Panc1 (cell line): ENCODE data around the gene SH3RF2. TPM values are rescaled to one million over a fixed set of nuclear protein-coding genes. Genes with fewer than 3 reads are reported as not detected.

ENCODE experiments used
- ATAC-seq: fragments of 200-7000 bp; cut with Tn5 transposase; 2 replicates; pipeline ENCODE4 v1.9.1; 2020; ENCODE audit warnings: mild to moderate bottlenecking, moderate library complexity
- BruUV-seq: library from RNA; stranded (reverse); fragments of 400-500 nt; replicated peaks from 2 replicates; lab custom pipeline; 2021; lab: Mats Ljungman, UMichigan
- CTCF ChIA-PET: fragments of 300-600 bp; sonication (Branson Sonifier 250); formaldehyde crosslinking; loops from one replicate; lab custom pipeline; 2022; ENCODE audit warnings: antibody characterized with exemption; lab: Charles Lee
- POLR2A ChIA-PET: fragments of 300-600 bp; sonication (Branson Sonifier 250); formaldehyde crosslinking; loops from one replicate; lab custom pipeline; 2022; ENCODE audit warnings: antibody characterized with exemption; lab: Charles Lee
- DNase-seq: peaks from one replicate; pipeline ENCODE4 v3.0.0-alpha.2; 2010; ENCODE audit warnings: low read depth, low spot score
- H3K27ac ChIP-seq: 2 replicates; pipeline ENCODE4 v1.5.1; 2011; ENCODE audit warnings: mild to moderate bottlenecking, low read length, inconsistent platforms
- H3K27me3 ChIP-seq: fragments of 200-500 bp; sonication (Bioruptor generic); 2 replicates; pipeline ENCODE4 v1.6.0; 2014; ENCODE audit warnings: low read length, inconsistent platforms; ENCODE audit not compliant: control insufficient read depth, insufficient read depth
- H3K36me3 ChIP-seq: fragments of 200-500 bp; sonication (Bioruptor generic); 2 replicates; pipeline ENCODE4 v1.5.1; 2014; ENCODE audit warnings: inconsistent platforms, mild to moderate bottlenecking, low read length, moderate library complexity; ENCODE audit not compliant: control insufficient read depth, insufficient read depth
- H3K4me1 ChIP-seq: 2 replicates; pipeline ENCODE4 v1.5.1; 2011; ENCODE audit warnings: inconsistent platforms, mild to moderate bottlenecking, low read length, moderate library complexity; ENCODE audit not compliant: control insufficient read depth, insufficient read depth
- H3K4me3 ChIP-seq, 2 experiments: 2 replicates each; pipeline ENCODE4 v1.5.1; 2011 to 2012; ENCODE audit warnings: low read depth in 2 of 2, low read length in 2 of 2, mild to moderate bottlenecking in 2 of 2, inconsistent platforms in 1 of 2, moderate library complexity in 1 of 2
- H3K9me3 ChIP-seq: fragments of 200-500 bp; sonication (Bioruptor generic); 2 replicates; pipeline ENCODE4 v1.5.1; 2014; ENCODE audit warnings: low read depth, mild to moderate bottlenecking, inconsistent platforms, low read length, moderate library complexity; ENCODE audit not compliant: control insufficient read depth, insufficient read depth
- POLR2AphosphoS5 ChIP-seq: IDR thresholded peaks from 2 replicates; pipeline ENCODE4 v1.6.1; 2012; ENCODE audit warnings: mild to moderate bottlenecking, low read depth, low read length, moderate library complexity
- SIN3A ChIP-seq: IDR thresholded peaks from 2 replicates; pipeline ENCODE4 v1.6.1; 2012; ENCODE audit warnings: low read depth, mild to moderate bottlenecking, low read length, moderate library complexity, borderline replicate concordance; ENCODE audit not compliant: insufficient read depth
- TCF7L2 ChIP-seq: IDR thresholded peaks from 2 replicates; pipeline ENCODE4 v1.6.1; 2011; ENCODE audit warnings: mild to moderate bottlenecking, low read depth, low read length, inconsistent platforms
- in situ Hi-C: cut with HindIII; loops from 2 replicates; pipeline ENCODE4 v1.10.0; 2016; ENCODE audit warnings: low sequenced_read_pairs, low pct_unique_long_range_greater_than_20kb
- intact Hi-C: fragments of 100-400 bp; cut with micrococcal nuclease; formaldehyde crosslinking; loops from one replicate; pipeline ENCODE4 v1.10.0; 2022; ENCODE audit not compliant: unreplicated experiment
- total RNA-seq: library from RNA; stranded (reverse); gene quantifications from one replicate; pipeline ENCODE4 v1.2.1, GENCODE V29; 2021; ENCODE audit not compliant: unreplicated experiment
- TF ChIP-seq, protein P1 (sequence below), 2 experiments: IDR thresholded peaks; 2 replicates each; pipeline ENCODE4 v1.6.1; 2011 to 2012; ENCODE audit warnings: low read depth in 2 of 2, control low read depth in 1 of 2, low read length in 1 of 2, mild to moderate bottlenecking in 1 of 2, moderate library complexity in 1 of 2; ENCODE audit not compliant: insufficient read depth in 1 of 2
- TF ChIP-seq, protein P2 (sequence below): fragments of 450-650 bp; IDR thresholded peaks from 2 replicates; pipeline ENCODE4 v1.5.1; 2017; ENCODE audit warnings: mild to moderate bottlenecking

The SH3RF2 gene
- total RNA-seq, 1 experiment from 2014 or later: 23.1 TPM

DNA sequence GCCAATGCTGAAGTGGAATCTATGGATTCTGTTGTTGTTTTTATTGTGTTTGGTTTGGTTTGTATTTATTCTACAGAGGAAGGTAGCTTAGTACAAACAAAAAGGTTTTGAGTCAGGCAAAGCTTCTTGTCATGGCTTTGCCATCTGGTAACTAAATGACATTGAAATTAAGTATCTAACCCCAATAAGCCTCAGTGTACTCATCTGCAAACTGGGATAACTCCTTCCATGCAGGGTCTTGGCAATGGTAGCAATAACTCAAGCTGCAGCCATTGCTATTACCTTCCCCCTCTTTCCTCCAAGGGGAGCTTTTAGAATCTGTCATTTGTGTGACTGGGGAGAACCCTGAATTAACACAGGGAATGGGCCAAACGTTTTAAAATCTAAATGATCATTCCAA is 89.3 kb downstream of the SH3RF2 start:
- no peaks in the 10 kb centered on the region for H3K36me3 ChIP-seq
- no peak overlapping the region for H3K4me3 ChIP-seq
- ATAC-seq (no peak), DNase-seq (no peak)
- ChIA-PET CTCF (no interaction called here), POLR2A (interaction anchor here (0.6 kb wide), 1 partner anchor 9 kb away, joined by 3 read pairs; no protein-coding TSS in a partner anchor)
- H3K4me1 ChIP-seq: no peaks in the 10 kb centered on the region
- no peaks in the 10 kb centered on the region for H3K9me3 ChIP-seq
- TF ChIP-seq SIN3A: no peak
- TF ChIP-seq, protein P1, sequence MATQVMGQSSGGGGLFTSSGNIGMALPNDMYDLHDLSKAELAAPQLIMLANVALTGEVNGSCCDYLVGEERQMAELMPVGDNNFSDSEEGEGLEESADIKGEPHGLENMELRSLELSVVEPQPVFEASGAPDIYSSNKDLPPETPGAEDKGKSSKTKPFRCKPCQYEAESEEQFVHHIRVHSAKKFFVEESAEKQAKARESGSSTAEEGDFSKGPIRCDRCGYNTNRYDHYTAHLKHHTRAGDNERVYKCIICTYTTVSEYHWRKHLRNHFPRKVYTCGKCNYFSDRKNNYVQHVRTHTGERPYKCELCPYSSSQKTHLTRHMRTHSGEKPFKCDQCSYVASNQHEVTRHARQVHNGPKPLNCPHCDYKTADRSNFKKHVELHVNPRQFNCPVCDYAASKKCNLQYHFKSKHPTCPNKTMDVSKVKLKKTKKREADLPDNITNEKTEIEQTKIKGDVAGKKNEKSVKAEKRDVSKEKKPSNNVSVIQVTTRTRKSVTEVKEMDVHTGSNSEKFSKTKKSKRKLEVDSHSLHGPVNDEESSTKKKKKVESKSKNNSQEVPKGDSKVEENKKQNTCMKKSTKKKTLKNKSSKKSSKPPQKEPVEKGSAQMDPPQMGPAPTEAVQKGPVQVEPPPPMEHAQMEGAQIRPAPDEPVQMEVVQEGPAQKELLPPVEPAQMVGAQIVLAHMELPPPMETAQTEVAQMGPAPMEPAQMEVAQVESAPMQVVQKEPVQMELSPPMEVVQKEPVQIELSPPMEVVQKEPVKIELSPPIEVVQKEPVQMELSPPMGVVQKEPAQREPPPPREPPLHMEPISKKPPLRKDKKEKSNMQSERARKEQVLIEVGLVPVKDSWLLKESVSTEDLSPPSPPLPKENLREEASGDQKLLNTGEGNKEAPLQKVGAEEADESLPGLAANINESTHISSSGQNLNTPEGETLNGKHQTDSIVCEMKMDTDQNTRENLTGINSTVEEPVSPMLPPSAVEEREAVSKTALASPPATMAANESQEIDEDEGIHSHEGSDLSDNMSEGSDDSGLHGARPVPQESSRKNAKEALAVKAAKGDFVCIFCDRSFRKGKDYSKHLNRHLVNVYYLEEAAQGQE (IDR thresholded peaks at IDR 0.05; ENCODE audit: insufficient read depth in 1 of 2, low read depth in 2 of 2, low read length in 1 of 2): no peak
- no peak for TF ChIP-seq POLR2AphosphoS5
- TF ChIP-seq TCF7L2: no peak
- TF ChIP-seq, protein P2, sequence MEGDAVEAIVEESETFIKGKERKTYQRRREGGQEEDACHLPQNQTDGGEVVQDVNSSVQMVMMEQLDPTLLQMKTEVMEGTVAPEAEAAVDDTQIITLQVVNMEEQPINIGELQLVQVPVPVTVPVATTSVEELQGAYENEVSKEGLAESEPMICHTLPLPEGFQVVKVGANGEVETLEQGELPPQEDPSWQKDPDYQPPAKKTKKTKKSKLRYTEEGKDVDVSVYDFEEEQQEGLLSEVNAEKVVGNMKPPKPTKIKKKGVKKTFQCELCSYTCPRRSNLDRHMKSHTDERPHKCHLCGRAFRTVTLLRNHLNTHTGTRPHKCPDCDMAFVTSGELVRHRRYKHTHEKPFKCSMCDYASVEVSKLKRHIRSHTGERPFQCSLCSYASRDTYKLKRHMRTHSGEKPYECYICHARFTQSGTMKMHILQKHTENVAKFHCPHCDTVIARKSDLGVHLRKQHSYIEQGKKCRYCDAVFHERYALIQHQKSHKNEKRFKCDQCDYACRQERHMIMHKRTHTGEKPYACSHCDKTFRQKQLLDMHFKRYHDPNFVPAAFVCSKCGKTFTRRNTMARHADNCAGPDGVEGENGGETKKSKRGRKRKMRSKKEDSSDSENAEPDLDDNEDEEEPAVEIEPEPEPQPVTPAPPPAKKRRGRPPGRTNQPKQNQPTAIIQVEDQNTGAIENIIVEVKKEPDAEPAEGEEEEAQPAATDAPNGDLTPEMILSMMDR: no peak
- no peak overlapping the region for H3K27ac ChIP-seq
- BruUV-seq: no TSS peak
- in situ Hi-C loops: no loop called here
- H3K27me3 ChIP-seq: no peaks in the 10 kb centered on the region
- intact Hi-C loops: no loop called here

DNA sequence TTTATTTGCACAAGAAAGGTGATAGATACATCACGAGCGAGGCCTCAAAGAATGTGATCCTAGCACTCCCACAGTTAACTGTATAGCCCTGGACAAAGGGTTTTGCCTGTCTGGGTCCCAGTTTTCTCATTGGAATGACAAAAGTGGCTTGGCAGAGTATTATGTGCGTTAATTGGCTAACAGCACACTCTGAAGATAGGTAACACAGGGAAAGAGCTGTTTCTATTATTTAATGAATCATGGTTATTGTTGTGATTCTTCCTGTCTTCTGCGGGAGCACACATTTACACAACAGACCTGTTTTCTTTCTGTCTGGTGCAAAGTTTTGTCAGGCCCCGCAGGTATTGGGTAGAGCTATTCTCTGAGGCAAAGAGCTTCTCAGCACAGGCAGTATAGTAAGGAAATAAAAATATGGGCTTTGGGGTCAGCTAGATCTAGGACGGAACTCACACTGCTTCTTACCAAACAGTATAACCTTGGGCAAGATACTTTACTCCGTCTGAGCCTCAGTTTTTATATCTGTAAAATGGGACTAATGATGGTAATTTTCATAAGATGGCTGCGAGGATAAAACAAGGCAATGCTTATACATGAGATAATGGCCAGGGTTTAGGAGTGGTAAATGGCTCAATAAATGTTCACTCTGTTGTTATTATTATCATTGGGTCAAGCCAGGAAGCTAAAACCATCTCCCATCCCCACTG is 90.1 kb downstream of the SH3RF2 start:
- Histone ChIP-seq H3K36me3 (no peaks in the 10 kb centered on the region), H3K4me1 (no peaks in the 10 kb centered on the region), H3K27me3 (no peaks in the 10 kb centered on the region), H3K9me3 (no peaks in the 10 kb centered on the region), H3K4me3 (no peak overlapping the region), H3K27ac (no peak overlapping the region)
- DNase-seq (no peak), ATAC-seq (no peak)
- ChIA-PET CTCF (no interaction called here), POLR2A (no interaction called here)
- no TSS peak for BruUV-seq
- TF ChIP-seq POLR2AphosphoS5 (no peak), TCF7L2 (no peak), SIN3A (no peak)
- TF ChIP-seq, protein P1 (IDR thresholded peaks at IDR 0.05; ENCODE audit: insufficient read depth in 1 of 2, low read depth in 2 of 2, low read length in 1 of 2): no peak
- TF ChIP-seq, protein P2: no peak
- intact Hi-C loops (no loop called here), in situ Hi-C loops (no loop called here)
